WTC11 (cell line): Measurements from ENCODE around the gene BFSP1.

Experiments used
- CTCF ChIP-seq: fragments of 200-600 bp; IDR thresholded peaks from 2 replicates; pipeline ENCODE4 v1.8.0; 2022; ENCODE audit warnings: antibody characterized with exemption
- ESRRA ChIP-seq: sonication (generic); formaldehyde crosslinking; IDR thresholded peaks from 2 replicates; pipeline ENCODE4 v1.8.1; 2022; ENCODE audit warnings: mild to moderate bottlenecking, missing genetic modification reagents, borderline replicate concordance
- MAX ChIP-seq: sonication (generic); formaldehyde crosslinking; IDR thresholded peaks from 2 replicates; pipeline ENCODE4 v1.8.0; 2022; ENCODE audit warnings: mild to moderate bottlenecking, missing genetic modification reagents
- NFE2L1 ChIP-seq: sonication (generic); formaldehyde crosslinking; IDR thresholded peaks from 2 replicates; pipeline ENCODE4 v1.8.1; 2023; ENCODE audit warnings: missing genetic modification reagents
- NR1H2 ChIP-seq: sonication (generic); formaldehyde crosslinking; IDR thresholded peaks from 2 replicates; pipeline ENCODE4 v1.9.0; 2021; ENCODE audit warnings: mild to moderate bottlenecking, moderate library complexity, missing genetic modification reagents
- SP1 ChIP-seq: sonication (generic); formaldehyde crosslinking; conservative IDR thresholded peaks from 2 replicates; pipeline ENCODE4 v1.8.1; 2022; ENCODE audit warnings: missing genetic modification reagents
- TEAD1 ChIP-seq: sonication (generic); formaldehyde crosslinking; IDR thresholded peaks from 2 replicates; pipeline ENCODE4 v1.8.0; 2022; ENCODE audit warnings: mild to moderate bottlenecking, missing genetic modification reagents
- TEAD4 ChIP-seq: sonication (generic); formaldehyde crosslinking; IDR thresholded peaks from 2 replicates; pipeline ENCODE4 v1.8.0; 2022; ENCODE audit warnings: mild to moderate bottlenecking, missing genetic modification reagents
- USF2 ChIP-seq: sonication (generic); formaldehyde crosslinking; IDR thresholded peaks from 2 replicates; pipeline ENCODE4 v1.8.1; 2023; ENCODE audit warnings: mild to moderate bottlenecking, missing genetic modification reagents, moderate library complexity
- ZNF138 ChIP-seq: sonication (generic); formaldehyde crosslinking; conservative IDR thresholded peaks from 2 replicates; pipeline ENCODE4 v1.8.1; 2022; ENCODE audit warnings: mild to moderate bottlenecking, moderate library complexity, missing genetic modification reagents
- ZNF512 ChIP-seq: sonication (generic); formaldehyde crosslinking; IDR thresholded peaks from 2 replicates; pipeline ENCODE4 v1.8.1; 2022; ENCODE audit warnings: missing genetic modification reagents, borderline replicate concordance

- TF ChIP-seq SP1 (CRISPR knock-in tag) = no peak
- TF ChIP-seq TEAD4 (CRISPR knock-in tag) = no peak
- TF ChIP-seq CTCF = no peak
- TF ChIP-seq MAX (CRISPR knock-in tag) = no peak
- TF ChIP-seq ESRRA = no peak
- no peak for TF ChIP-seq ZNF138 (CRISPR knock-in tag)
- TF ChIP-seq ZNF512 (CRISPR knock-in tag) = no peak
- TF ChIP-seq TEAD1 = no peak
- no peak for TF ChIP-seq NFE2L1 (CRISPR knock-in tag)
- TF ChIP-seq USF2 (CRISPR knock-in tag) = no peak
- no peak for TF ChIP-seq NR1H2
Observed at GRCh38 chr20:17508756-17509155, 22.4 kb downstream of the BFSP1 start.
